ENCODE results near the gene PRAME.
"Not testable (repeated sequence)": the region's sequence is repeated elsewhere in the genome, so short reads cannot be mapped to it uniquely, and the experiment has no call there.

PRAME gene

DNA sequence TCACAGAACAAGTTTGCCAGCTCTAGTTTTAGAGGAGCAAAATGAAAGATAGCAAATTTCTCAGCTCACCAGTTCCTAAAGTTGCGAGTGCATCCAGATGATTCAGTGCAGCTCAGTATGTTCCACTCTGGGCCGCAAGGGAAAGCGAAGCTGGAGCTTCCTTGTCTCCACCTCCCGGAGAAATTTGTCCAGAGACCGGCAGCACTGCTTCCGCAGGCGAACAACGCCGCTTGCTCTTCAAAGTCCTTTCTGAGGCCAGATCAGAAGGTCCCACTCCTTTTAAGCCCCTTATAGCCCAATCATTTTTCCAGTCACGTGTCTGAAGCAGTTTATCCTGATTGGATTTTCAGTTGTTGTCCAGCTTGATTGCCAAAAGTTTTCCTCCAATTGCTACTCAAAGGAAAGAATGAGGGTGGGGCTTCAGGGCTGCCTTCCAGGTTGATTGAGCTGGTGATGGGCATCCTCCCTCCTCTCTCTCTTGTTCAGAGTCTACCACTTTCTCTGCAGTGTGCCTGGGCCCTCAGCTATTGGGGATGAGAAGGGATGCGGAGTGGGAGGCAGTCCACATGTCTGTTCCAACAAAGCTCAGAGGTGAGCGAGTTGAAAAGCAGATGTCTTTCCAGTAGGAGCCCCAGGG is 38.9 kb downstream of the PRAME start, which contains the start of gene ZNF280A:
TSS of gene ZNF280A (minus strand) at position 251 of the 637 bp plus-strand sequence. CDS start 4,640 bp downstream, outside the sequence.
- DNase-seq: peak; percentile 69

DNA sequence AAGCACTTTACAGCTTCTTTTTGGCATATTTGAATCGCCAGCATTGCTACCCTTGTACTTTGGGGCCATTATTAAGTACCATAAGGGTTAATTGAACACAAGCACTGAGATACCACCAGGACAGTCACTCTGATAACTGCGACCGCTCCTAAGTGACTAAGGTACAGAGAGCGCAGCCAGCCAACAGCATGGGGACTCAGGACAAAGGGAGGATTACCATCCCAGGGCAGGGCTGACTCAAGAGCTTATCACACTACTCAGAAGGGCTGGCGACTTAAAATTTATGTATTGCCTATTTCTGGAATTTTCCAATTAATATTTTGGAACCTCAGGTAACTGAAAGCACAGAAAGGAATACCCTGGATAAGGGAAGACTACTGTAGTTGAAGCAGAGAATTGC is 39.5 kb downstream of the PRAME start:
- DNase-seq: peak; percentile 58

DNA sequence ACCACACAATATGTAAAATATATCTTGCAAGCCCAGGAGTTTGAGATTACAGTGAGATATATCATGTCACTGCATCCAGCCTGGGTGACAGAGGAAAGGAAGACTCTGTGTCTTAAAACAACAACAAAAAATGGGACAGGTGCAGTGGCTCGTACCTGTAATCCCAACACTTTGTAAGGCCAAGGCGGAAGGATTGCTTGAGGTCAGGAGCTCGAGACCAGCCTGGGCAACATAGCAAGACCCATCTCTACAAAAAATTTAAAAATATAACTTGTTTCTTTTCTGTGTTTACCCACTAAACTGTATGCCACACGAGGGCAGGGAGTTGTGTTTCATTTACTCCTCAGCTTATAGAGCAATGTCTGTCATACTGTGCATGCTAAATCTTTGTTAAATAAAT is 42.1 kb downstream of the PRAME start:
- DNase-seq: no peak

DNA sequence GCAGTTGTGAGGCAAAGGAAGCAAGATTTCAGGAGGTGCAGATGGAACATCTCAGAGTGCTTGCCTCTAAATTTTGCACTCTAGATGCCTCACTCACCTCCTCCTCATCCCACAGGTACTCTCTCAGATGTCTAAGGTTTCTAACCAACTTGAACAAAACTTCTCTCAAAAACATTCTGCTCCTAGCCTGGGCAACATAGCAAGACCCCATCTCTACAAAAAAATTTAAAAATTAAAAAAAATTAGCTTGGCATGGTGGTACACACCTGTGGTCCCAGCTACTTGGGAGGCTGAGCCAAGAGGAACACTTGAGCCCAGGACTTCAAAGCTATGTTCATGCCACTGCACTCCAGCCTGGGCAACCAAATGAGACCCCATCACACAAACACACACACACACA is 43.2 kb downstream of the PRAME start:
- no peak for DNase-seq

DNA sequence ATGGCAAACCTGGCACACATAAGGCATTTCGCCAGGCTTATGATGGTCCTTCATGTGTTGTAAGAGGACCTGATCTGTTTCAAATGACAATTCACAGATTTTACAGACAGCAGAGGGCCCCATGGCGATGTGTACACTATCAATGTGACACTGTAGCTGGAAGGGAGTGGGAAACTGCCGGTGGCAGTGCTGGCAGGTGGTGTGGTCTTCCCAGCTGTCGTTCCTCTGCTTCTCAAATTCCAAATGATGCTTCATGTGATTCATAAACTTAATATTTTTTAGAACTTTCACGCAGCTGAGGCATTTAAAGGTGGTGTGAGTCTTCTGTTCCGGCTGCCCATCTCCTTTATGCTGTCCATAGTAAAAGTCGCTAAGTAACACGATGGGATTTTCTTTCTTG is 44.6 kb downstream of the PRAME start:
- DNase-seq: not testable (repeated sequence)

DNA sequence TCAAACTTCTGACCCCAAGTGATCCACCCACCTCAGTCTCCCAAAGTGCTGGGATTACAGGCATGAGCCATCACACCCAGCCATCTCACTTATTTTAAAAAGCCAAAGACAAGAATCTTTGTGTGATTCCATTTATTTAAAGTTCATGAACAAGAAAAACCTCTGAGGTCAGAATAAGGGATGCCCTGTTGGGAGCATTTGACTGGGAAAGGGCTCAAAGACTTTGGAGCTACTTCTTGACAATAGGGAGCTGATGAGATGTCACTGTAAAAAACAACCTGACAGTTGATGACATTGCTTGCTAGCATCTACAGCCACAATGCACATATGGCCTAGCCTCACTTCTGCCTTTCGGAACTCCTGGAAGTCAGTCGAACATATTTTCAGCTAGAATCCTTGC is 45.4 kb downstream of the PRAME start:
- DNase-seq: no peak

DNA sequence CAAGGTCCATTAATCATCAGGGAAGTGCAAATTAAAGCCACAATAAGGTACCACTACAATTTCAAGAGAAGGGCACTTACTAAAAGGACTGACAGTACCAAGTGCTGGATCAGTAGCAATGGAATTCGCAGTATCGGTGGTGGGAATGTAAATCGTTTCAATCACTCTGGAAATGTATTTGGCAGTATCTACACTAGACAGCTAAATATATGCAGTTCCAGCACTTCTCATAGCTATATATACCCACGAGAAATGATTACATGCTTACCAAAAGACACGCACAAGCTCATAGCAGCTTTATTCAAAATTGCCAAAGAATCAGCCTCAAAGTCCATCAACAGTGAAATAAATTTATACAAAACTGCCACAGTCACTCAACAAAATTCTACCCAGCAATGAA is 46.1 kb downstream of the PRAME start:
- DNase-seq: no peak

DNA sequence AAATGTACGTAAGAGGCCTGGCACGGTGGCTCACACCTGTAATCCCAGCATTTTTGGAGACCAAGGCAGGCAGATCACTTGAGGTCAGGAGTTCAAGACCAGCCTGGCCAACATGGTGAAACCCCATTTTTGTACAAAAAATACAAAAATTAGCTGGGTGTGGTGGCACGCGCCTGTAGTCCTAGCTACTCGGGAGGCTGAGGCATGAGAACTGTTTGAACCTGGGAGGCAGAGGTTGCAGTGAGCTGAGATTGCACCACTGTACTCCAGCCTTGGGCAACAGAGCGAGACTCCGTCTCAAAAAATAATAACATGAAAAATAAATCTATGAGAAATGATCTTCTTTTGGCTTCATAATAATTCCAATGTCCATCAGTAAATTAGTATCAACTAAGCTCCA is 48.2 kb downstream of the PRAME start:
- not testable (repeated sequence) for DNase-seq

DNA sequence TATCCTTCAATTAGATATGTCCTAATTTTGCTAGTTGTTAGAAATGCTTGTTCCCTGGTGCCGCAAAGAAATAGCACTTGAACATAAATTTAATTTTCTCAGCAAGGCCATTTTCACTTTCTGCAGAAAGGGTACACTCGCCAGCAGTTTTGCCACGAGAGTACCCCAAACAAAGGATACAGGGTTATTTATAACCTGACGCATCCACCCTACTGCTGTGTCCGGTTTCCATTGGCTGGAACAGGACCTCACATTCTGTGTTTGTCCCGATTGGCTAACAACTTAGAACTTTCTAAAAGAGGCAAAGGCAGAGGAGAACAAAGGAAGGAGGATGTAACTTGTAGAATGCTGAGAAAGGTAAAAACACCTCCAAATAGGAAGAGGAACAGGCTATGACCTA is 49.2 kb downstream of the PRAME start:
- not testable (repeated sequence) for DNase-seq

DNA sequence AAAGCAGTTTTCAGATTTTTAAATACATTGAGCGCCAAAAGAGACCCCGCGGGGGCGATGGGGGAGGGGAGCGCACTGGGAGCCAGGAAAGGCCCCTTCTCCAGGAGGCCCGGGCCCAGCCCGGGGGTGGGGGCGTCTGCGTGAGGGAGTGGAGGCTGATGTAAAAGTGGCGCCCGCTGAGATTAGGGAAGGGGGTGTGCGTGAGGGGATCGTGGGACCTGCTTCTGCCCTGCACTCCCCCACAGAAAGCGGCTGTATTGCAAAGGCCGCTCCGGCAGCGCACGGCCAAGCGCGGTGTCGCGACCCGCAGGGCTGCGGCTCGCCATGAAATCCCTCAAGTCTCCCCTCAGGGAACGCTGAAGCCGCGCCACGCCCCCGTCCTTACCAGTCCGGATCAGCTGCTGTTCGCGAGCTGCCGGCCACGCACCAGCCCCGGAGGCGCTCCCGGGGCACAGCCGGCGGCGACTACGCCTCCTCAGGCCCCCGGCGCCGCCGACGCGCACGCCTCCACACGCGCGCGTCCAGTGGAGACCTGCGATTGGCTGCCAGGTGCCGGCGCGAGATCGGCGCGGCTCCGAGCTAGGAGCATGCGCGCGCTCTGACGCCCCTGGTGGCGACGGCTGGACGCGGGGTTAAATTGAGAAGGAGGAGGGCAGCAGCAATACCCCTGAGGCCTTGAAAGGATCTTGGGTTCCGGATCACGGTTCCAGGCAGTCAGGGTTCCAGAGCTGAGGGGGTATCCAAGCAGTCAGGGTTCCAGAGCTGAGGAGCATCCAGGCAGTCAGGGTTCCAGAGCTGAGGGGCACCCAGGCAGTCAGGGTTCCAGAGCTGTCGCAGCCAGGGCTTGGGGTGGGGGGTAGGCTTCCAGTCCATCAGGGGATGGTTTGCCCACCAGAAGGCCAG is 50.5 kb downstream of the PRAME start, which contains the start of gene ZNF280B:
TSS of gene ZNF280B (minus strand) at position 469 of the 903 bp plus-strand sequence. CDS start 19,344 bp downstream, outside the sequence.
- DNase-seq: peak; percentile 90

DNA sequence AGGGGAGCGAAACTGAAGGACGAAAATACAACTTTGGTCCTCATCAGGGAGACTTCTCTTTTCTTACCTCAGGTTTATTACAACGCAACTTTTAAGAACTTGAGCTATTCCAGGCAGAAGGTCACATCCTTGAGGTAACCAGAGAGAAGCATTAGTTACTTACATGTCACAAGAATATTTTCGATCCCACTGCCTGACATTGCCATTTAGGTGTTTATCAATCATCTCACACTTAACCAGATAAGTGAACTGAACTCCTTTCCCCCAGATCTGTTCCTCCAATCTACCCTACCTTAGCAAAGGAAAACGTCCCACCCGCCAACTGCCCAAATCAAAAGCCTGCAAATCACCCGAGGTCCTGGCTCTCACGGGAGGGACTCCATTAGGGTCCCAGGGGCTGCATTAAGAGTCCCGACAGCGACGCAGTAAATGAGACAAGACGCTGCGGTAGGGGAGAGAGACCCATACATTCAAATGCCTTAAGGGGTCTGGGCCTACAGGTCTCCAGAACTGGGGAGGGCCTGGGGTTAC is 51.3 kb downstream of the PRAME start:
- no peak for DNase-seq

DNA sequence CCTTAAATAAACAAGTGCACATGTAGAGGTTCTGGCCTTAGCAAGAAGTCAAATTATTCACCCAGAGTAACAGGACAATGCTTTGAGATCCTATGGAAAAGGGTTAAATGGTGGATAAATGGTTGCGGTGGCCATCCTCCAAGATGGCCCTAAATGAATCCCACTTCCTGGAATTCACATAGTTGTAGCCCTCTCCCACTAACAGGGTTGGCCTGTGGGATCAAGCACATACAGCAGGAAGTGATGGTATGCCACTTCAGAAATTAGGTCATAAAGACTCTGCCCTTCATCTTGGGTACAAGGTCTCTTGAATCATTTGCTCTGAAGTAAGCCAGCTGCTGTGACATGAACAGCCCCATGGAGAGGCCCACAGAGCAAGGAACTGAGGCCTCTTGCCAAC is 52.3 kb downstream of the PRAME start:
- DNase-seq: no peak

DNA sequence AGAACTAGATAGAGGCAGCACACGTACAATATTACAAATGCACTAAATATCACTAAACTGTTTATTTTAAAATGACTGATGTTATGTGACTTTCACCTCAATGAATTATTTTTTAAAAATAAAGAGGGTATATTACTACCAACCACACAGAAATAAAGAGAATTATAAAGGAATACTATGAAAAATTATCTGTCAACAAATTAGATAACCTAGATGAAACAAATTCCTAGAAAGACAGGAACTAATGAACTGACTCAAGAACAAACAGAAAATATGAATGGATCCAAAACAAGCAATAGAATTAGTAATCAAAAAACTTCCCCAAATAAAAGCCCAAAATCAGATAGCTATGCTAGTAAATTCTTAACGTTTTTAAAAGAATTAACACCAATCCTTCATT is 60.8 kb downstream of the PRAME start:
- no peak for DNase-seq

All from NCI-H82 (cell line).